HG02973 (cell line): ENCODE data around the gene INSIG1.

Experiments
- ATAC-seq: cut with Tn5 transposase; IDR thresholded peaks from one replicate; pipeline ENCODE4 v1.9.1; 2021; ENCODE audit warnings: moderate library complexity; ENCODE audit not compliant: unreplicated experiment

Gene INSIG1

DNA sequence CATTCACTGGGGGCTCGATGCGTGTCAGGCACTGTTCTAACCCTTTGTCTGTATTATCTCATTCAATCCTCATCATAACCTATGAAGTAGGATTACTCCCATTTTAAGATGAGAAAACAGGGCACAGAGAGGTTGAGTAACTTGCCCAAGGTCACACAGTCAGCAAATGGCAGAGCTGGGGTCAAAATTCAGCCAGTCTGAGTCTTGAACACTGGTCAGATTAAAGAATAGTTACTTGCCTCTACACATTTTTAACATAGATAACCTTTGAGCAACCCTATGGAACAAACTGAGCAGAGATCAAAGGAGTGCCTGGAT, 27.2 kb downstream of the INSIG1 start:
- no peak for ATAC-seq

- no peak for ATAC-seq
These were observed 28.7 kb downstream of the INSIG1 start for GRCh38 chr7:155326385-155326784.

GRCh38 chr7:155327590-155328320, 30.1 kb downstream of the INSIG1 start:
- no peak for ATAC-seq

DNA sequence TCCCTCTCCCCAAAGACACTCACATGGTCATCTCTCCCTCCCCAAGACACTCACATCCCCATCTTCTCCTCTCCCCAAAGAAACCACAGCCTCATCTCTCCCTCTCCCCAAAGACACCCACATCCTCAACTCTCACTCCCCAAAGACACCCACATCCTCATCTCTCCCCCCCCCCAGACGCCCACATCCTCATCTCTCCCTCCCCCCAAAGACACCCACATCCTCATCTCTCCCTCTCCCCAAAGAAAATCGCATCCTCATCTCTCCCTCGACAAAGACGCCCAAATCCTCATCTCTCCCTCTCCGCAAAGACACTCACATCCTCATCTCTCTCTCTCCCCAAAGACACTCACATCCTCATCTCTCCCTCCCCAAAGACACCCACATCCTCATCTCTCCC, 31.5 kb downstream of the INSIG1 start:
- no peak for ATAC-seq

GRCh38 chr7:155331396-155331795, 33.7 kb downstream of the INSIG1 start:
- no peak for ATAC-seq

DNA sequence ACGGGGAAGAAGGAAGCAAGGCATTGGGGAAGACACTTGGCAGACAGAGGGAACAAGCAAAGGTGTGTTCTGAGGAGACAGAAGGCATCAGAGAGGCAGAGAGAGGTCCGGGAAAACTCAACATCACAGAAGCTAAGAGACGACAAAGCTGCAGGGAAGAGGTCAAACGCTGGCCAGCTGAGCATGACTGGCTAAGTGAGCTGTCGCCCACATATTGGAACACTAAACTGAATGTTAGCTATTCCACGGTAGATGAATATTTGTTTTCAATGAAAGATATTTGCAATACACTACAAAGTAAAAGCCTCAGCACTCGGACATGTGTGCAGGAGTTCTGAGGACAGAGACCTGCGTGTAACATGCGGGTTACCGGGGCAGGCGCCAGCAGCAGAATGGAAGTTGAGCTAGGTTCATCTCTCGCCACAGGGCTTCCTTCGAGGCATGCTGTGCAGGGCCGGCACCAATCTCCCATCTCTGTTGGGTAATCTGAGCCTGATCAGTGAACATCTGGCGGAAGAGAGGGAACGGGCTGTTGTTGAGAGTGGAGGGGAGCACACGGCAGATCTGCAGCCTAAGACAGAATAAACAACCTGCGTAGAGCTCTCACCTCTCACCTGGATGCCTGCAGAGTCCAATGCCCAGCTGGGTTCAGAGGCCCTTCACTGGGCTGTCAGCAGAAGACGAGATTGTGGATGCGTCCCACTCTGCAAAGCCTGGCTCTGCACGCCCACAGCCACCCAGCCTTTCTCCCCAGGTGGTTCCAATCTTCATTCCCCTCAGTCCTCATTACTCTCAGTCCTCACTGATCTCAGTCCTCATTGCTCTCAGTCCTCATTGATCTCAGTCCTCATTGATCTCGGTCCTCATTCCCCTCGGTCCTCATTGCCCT, 35.9 kb downstream of the INSIG1 start:
- ATAC-seq, result no peak

- ATAC-seq, result no peak
These were observed 39.3 kb downstream of the INSIG1 start for GRCh38 chr7:155336812-155337602.

GRCh38 chr7:155337946-155338631, 40.4 kb downstream of the INSIG1 start:
- ATAC-seq, result no peak

DNA sequence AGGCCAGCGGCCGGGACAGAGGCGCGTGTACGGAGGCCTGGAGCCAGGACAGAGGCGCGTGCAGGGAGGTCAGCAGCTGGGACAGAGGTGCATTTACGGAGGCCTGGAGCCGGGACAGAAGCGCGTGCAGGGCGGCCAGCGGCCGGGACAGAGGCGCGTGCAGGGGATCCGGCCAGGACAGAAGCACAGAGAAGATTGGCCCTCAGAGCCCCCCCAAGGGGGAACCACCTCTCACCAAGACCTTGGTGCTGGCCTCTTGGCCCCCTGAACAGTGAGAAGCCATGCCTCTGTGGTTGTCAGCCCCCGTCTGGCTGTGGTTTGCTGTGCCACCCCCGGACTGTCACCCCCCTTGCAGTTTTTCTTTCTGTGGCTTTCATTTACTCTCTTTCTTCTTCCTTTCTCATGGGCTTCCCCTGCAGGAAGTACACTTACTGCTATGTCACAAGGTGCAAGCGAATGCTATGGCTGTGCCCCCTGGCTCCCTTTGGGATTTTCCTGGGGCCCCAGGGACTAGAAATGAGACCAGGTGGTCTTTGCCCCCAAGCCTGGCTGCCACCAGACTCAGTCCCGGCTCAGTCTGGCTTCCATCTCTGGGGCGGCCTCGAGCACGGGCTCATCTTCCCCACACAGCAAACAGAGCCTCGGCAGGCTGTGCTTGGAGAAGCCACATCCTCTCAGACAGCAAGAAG, 41.1 kb downstream of the INSIG1 start:
- ATAC-seq, result no peak

GRCh38 chr7:155339474-155339873, 41.8 kb downstream of the INSIG1 start:
- ATAC-seq, result no peak

DNA sequence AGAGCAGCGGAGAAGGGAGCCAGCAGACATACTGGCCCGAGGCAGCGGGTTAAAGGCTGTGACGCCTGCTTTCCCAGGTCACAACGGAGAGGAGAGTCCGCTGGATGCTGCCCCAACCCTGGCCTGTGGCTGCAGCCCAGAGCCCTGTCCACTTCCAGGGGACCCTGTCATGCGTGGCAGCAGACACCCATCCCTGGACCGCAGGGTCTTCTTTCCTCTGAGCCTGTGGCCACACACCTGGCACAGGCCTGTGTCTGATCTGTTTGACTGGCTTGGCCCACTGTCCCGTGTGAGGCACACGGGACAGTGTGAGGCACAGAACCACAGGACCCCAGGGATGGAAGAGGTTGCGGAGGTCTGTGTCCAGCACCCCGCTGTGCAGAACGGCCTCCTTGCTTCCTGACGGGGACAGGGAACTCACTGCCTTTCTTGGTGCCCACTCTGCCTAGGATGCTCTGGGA, 42.4 kb downstream of the INSIG1 start:
- ATAC-seq, result no peak

DNA sequence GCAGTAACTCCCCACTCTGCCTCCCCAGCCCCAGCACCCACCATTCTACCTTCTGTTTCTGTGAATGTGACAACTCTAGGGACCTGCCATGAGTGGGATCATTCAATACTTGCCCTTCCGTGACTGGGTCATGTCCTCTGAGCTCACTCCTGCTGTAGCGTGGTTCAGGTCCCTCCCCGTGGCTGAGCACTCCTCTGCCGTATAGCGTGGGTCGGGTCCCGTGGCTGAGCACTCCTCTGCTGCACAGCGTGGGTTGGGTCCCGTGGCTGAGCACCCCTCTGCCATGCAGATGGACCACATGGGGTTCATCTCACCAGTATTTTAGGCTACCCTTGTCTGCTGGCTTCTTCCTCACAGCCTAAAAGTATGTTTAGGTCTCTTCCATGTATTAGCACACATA, 43.0 kb downstream of the INSIG1 start:
- ATAC-seq, result no peak

DNA sequence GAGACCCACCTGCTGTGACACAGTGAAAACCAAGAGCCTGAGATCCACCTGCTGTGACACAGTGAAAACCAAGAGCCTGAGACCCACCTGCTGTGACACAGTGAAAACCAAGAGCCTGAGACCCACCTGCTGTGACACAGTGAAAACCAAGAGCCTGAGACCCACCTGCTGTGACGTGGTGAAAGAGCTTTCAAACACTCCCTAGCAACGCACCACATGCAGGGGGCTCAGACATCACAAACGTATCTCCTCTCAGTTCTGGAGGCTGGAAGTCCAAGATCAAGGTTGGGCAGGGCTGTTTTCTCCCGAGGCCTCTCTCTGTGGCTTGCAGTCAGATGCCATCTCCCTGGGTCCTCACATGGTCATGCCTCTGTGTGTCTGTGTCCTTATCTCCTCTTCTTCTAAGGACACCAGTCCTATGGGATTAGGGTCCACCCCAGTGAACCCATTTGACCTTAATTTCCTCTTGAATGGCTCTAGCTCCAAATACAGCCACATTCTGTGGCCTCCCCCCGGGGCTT, 43.8 kb downstream of the INSIG1 start:
- no peak for ATAC-seq

DNA sequence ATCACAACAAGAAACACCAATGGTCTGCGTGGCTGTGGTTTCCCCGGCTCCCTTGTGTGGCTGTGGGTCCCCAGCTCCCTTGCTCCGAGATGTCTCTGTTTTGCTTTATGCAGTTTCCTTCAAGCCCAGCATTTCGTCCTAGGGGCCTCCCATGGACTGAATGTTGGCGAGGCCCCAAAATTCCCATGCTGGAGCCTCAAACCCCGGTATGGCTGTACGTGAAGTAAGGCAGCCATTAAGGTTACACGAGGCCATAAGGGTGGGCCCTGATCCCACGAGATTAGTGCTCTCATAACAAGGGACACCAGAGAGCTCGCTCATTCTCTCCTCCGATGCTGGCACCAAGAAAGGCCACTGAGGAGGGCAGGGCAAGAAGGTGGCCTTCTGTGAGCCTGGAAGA, 44.6 kb downstream of the INSIG1 start:
- ATAC-seq, result no peak

GRCh38 chr7:155343150-155343549, 45.5 kb downstream of the INSIG1 start:
- no peak for ATAC-seq

GRCh38 chr7:155343661-155344121, 46.0 kb downstream of the INSIG1 start:
- no peak for ATAC-seq

GRCh38 chr7:155344270-155344617, 46.6 kb downstream of the INSIG1 start:
- peak; percentile 14 for ATAC-seq

DNA sequence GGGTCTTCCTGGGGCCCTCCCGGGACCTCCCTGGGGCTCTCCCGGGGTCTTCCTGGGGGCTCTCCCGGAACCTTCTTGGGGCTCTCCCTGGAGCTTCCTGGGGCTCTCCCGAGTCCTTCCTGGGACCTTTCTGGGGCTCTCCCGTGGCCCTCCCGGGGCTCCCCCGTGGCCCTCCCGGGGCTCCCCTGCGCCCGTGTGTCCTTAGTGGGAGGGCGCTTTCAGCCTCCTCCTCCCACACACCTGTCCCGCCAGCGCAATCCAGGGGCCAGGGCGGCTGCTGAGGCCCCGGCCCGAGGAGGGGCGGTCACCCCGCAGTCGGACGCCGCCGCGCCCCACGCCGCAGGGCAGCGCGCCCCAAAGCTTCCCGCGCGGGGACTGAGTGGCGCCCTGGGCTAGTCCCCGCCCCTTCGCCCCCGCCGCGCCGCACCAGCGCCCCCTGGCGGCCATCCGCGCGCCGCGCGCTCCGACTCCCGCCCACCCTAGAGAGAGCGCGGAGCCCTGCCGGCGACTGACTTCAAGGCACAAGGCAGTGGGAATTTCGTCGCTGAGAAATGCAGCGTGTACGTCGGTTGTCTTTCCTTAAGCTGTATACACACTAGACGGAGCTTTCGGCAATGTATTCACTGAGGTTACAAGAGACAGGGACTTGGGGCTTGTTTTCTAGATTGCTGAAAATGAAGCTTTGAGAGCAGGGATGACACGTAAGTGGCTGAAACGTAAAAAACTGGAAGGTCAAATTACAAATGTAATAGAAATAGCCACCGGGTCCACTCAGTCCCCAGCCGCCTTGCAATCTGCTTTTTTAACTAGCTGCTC, 47.1 kb downstream of the INSIG1 start:
- ATAC-seq, result peak; percentile 86

GRCh38 chr7:155345490-155345889, 47.8 kb downstream of the INSIG1 start:
- ATAC-seq, result no peak
